GM18951 (cell line): ENCODE data around the gene CFAP251.

Experiments
- POLR2A ChIP-seq: IDR thresholded peaks from 4 replicates; pipeline ENCODE4 v1.6.1; 2011; ENCODE audit warnings: mild to moderate bottlenecking; ENCODE audit not compliant: insufficient read length, insufficient read depth; ENCODE audit errors: extremely low read depth
- in situ Hi-C: fragments of 300-500 bp; cut with MboI; formaldehyde crosslinking; loops from one replicate; pipeline ENCODE4 v1.12.0; 2022; ENCODE audit warnings: low sequenced_read_pairs, mixed read lengths, inconsistent platforms; ENCODE audit not compliant: unreplicated experiment

Gene CFAP251

GRCh38 chr12:121946313-121947025 is 28.1 kb downstream of the CFAP251 start:
- no peak for TF ChIP-seq POLR2A
- in situ Hi-C loops: no loop called here

GRCh38 chr12:121947981-121948380 is 29.6 kb downstream of the CFAP251 start:
- in situ Hi-C loops: no loop called here

GRCh38 chr12:121949648-121950397 is 31.4 kb downstream of the CFAP251 start:
- in situ Hi-C loops: no loop called here
- TF ChIP-seq POLR2A: no peak

More at GRCh38 chr12:121947981-121948380, 29.6 kb downstream of the CFAP251 start:
- no peak for TF ChIP-seq POLR2A

GRCh38 chr12:121953117-121953692 is 34.8 kb downstream of the CFAP251 start:
- in situ Hi-C loops: no loop called here
- TF ChIP-seq POLR2A: no peak

GRCh38 chr12:121953695-121954094 is 35.3 kb downstream of the CFAP251 start:
- in situ Hi-C loops: no loop called here
- no peak for TF ChIP-seq POLR2A

- in situ Hi-C loops: no loop called here
- no peak for TF ChIP-seq POLR2A
Measured at GRCh38 chr12:121955258-121956237, 37.2 kb downstream of the CFAP251 start.

- no peak for TF ChIP-seq POLR2A
- in situ Hi-C loops: no loop called here
Measured at GRCh38 chr12:121957861-121958515, 39.6 kb downstream of the CFAP251 start.

- TF ChIP-seq POLR2A: no peak
- in situ Hi-C loops: no loop called here
Measured at GRCh38 chr12:121958541-121959240, 40.3 kb downstream of the CFAP251 start.

GRCh38 chr12:121960541-121960940 is 42.1 kb downstream of the CFAP251 start:
- in situ Hi-C loops: no loop called here
- TF ChIP-seq POLR2A: no peak

GRCh38 chr12:121961195-121961879 is 42.9 kb downstream of the CFAP251 start:
- in situ Hi-C loops: no loop called here
- no peak for TF ChIP-seq POLR2A

GRCh38 chr12:121963341-121964018 is 45.1 kb downstream of the CFAP251 start:
- in situ Hi-C loops: no loop called here
- TF ChIP-seq POLR2A: no peak
